Liver (tissue), 9 donors: ENCODE results near the gene CCSAP. TPM values are rescaled to one million over a fixed set of nuclear protein-coding genes. Genes with fewer than 3 reads are reported as not detected.

ENCODE experiments used
- DNase-seq: peaks from one replicate; pipeline ENCODE4 v3.0.0-alpha.2; 2017; ENCODE audit warnings: low spot score
- H3K27ac ChIP-seq, 2 donors: one replicate each; pipeline ENCODE4 v1.7.0; 2013; ENCODE audit warnings: inconsistent platforms in 2 of 2, low read length in 2 of 2, control low read depth in 1 of 2, low read depth in 1 of 2, mild to moderate bottlenecking in 1 of 2
- H3K27me3 ChIP-seq, 4 donors: one replicate each; pipeline versions ENCODE4 v1.6.1 to v1.7.0; 2013; ENCODE audit warnings: low read length in 3 of 4, inconsistent platforms in 1 of 4, mild to moderate bottlenecking in 1 of 4, moderate library complexity in 1 of 4; ENCODE audit not compliant: control insufficient read depth in 4 of 4, insufficient read depth in 4 of 4
- H3K36me3 ChIP-seq, 4 donors: one replicate each; pipeline versions ENCODE4 v1.6.1 to v1.7.0; 2013; ENCODE audit warnings: low read length in 3 of 4, mild to moderate bottlenecking in 3 of 4, low read depth in 1 of 4, moderate library complexity in 1 of 4; ENCODE audit not compliant: control insufficient read depth in 4 of 4, insufficient read depth in 3 of 4
- H3K4me1 ChIP-seq, 4 donors: one replicate each; pipeline versions ENCODE4 v1.6.1 to v1.7.0; 2013; ENCODE audit warnings: low read length in 3 of 4, mild to moderate bottlenecking in 3 of 4, moderate library complexity in 1 of 4; ENCODE audit not compliant: control insufficient read depth in 4 of 4, insufficient read depth in 4 of 4
- H3K4me3 ChIP-seq, 3 donors: one replicate each; pipeline versions ENCODE4 v1.6.1 to v1.7.0; 2013; ENCODE audit warnings: low read length in 3 of 3, control low read depth in 1 of 3, low read depth in 1 of 3, mild to moderate bottlenecking in 1 of 3
- H3K9ac ChIP-seq, 2 donors: one replicate each; pipeline ENCODE4 v1.7.0; 2013; ENCODE audit warnings: low read length in 2 of 2, mild to moderate bottlenecking in 2 of 2, moderate library complexity in 2 of 2, control low read depth in 1 of 2, low read depth in 1 of 2
- H3K9me3 ChIP-seq, 4 donors: one replicate each; pipeline versions ENCODE4 v1.6.1 to v1.7.0; 2013; ENCODE audit warnings: low read length in 3 of 4; ENCODE audit not compliant: control insufficient read depth in 4 of 4
- ATF3 ChIP-seq: IDR thresholded peaks from 2 replicates; pipeline ENCODE4 v1.6.1; 2016; ENCODE audit warnings: antibody characterized with exemption
- FOXA1 ChIP-seq: IDR thresholded peaks from 2 replicates; pipeline ENCODE4 v1.6.1; 2016; ENCODE audit warnings: antibody characterized with exemption
- FOXA2 ChIP-seq: IDR thresholded peaks from 2 replicates; pipeline ENCODE4 v1.6.1; 2016; ENCODE audit warnings: antibody characterized with exemption
- GABPA ChIP-seq, 2 donors: IDR thresholded peaks in 1 of 2; conservative IDR thresholded peaks in 1 of 2; 2 replicates each; pipeline ENCODE4 v1.6.1; 2016; ENCODE audit warnings: antibody characterized with exemption in 2 of 2, mild to moderate bottlenecking in 1 of 2, moderate library complexity in 1 of 2
- JUND ChIP-seq, 2 donors: IDR thresholded peaks; 2 replicates each; pipeline ENCODE4 v1.6.1; 2016; ENCODE audit warnings: antibody characterized with exemption in 2 of 2
- YY1 ChIP-seq: IDR thresholded peaks from 2 replicates; pipeline ENCODE4 v1.6.1; 2016; ENCODE audit warnings: antibody characterized with exemption, mild to moderate bottlenecking
- WGBS: extraction: QIAGEN DNeasy Blood & Tissue Kit; methylation state at CpG from one replicate; pipeline ENCODE4 v1.1.7; 2013; 5-methylcytosine and 5-hydroxymethylcytosine counted together
- polyA plus RNA-seq, 2 donors: library from polyadenylated mRNA; stranded (reverse) in 1 of 2; unstranded in 1 of 2; fragments of 200-250 nt in 1 of 2; fragments of >200 nt in 1 of 2; fragmentation: Nextera tagmentation in 1 of 2; extraction: Ambion mirVana in 1 of 2; gene quantifications; one replicate each; pipeline versions ENCODE4 v1.2.1 to v1.2.3, GENCODE V29; 2013 to 2015
- total RNA-seq, 2 donors: library from RNA; depleted of rRNA; stranded (reverse); fragments of >200 nt; gene quantifications; one replicate each; pipeline ENCODE4 v1.2.3, GENCODE V29; 2014
- TF ChIP-seq, protein P1 (sequence below): IDR thresholded peaks from 2 replicates; pipeline ENCODE4 v1.6.1; 2016; ENCODE audit warnings: antibody characterized with exemption, mild to moderate bottlenecking
- TF ChIP-seq, protein P2 (sequence below): IDR thresholded peaks from 2 replicates; pipeline ENCODE4 v1.6.1; 2016; ENCODE audit warnings: antibody characterized with exemption
- TF ChIP-seq, protein P3 (sequence below): fragments of 150-350 bp; IDR thresholded peaks from 2 replicates; pipeline ENCODE4 v1.5.1; 2017; ENCODE audit warnings: improper control_type of control experiment, low read depth, low read length; ENCODE audit not compliant: missing input control
- donor health status: healthy.
- donor health status: healthy.
- donor health status: healthy.
- donor health status: healthy.
- donor health status: healthy.

CCSAP gene
- total and polyA plus RNA-seq, 4 donors = 0.77 to 4.6 (median 1.7) TPM

GRCh38 chr1:229303855-229304254 lies 39.0 kb downstream of the CCSAP start:
- no peak for DNase-seq
- no peak for TF ChIP-seq ATF3
- no peak for TF ChIP-seq GABPA (IDR thresholded peaks at IDR 0.05 in 1 of 2, conservative IDR thresholded peaks at IDR 0.05 in 1 of 2)
- no peak for TF ChIP-seq FOXA1
- TF ChIP-seq YY1 = no peak
- TF ChIP-seq, protein P1, sequence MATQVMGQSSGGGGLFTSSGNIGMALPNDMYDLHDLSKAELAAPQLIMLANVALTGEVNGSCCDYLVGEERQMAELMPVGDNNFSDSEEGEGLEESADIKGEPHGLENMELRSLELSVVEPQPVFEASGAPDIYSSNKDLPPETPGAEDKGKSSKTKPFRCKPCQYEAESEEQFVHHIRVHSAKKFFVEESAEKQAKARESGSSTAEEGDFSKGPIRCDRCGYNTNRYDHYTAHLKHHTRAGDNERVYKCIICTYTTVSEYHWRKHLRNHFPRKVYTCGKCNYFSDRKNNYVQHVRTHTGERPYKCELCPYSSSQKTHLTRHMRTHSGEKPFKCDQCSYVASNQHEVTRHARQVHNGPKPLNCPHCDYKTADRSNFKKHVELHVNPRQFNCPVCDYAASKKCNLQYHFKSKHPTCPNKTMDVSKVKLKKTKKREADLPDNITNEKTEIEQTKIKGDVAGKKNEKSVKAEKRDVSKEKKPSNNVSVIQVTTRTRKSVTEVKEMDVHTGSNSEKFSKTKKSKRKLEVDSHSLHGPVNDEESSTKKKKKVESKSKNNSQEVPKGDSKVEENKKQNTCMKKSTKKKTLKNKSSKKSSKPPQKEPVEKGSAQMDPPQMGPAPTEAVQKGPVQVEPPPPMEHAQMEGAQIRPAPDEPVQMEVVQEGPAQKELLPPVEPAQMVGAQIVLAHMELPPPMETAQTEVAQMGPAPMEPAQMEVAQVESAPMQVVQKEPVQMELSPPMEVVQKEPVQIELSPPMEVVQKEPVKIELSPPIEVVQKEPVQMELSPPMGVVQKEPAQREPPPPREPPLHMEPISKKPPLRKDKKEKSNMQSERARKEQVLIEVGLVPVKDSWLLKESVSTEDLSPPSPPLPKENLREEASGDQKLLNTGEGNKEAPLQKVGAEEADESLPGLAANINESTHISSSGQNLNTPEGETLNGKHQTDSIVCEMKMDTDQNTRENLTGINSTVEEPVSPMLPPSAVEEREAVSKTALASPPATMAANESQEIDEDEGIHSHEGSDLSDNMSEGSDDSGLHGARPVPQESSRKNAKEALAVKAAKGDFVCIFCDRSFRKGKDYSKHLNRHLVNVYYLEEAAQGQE = no peak
- TF ChIP-seq FOXA2 = no peak
- Histone ChIP-seq H3K4me3 (no peak overlapping the region), H3K27me3 (no peaks in the 10 kb centered on the region), H3K9me3 (no peaks in the 10 kb centered on the region), H3K4me1 (peaks cover 4 to 23% (median 14%) of the 10 kb centered on the region in 4 donors), H3K36me3 (peaks cover 6 to 45% (median 34%) of the 10 kb centered on the region in 4 donors), H3K27ac (no peak overlapping the region), H3K9ac (no peak overlapping the region)
- WGBS = 96% methylated on average over 4 of the region's 4 CpGs

DNA sequence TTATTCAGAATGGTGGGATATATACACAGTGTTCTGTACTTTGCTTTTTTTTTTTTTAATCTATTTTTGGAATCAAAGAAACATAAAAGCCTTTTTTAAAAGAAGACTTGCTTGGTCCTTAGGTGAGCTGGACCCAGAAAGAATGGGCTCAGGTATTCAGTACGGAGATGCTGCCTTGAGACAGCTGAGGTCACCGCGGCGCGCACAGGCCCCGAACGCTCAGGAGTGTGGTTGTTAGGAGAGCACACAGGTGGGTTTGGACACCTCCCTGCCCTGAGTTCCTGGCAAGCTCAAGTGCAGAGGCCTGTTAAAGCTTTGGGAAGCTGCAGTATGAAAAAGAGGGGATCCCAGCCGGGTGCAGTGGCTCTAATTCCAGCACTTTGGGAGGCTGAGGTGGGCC lies 40.1 kb downstream of the CCSAP start:
- TF ChIP-seq FOXA1 (no peak), JUND (IDR thresholded peaks at IDR 0.05) (no peak)
- TF ChIP-seq, protein P2, sequence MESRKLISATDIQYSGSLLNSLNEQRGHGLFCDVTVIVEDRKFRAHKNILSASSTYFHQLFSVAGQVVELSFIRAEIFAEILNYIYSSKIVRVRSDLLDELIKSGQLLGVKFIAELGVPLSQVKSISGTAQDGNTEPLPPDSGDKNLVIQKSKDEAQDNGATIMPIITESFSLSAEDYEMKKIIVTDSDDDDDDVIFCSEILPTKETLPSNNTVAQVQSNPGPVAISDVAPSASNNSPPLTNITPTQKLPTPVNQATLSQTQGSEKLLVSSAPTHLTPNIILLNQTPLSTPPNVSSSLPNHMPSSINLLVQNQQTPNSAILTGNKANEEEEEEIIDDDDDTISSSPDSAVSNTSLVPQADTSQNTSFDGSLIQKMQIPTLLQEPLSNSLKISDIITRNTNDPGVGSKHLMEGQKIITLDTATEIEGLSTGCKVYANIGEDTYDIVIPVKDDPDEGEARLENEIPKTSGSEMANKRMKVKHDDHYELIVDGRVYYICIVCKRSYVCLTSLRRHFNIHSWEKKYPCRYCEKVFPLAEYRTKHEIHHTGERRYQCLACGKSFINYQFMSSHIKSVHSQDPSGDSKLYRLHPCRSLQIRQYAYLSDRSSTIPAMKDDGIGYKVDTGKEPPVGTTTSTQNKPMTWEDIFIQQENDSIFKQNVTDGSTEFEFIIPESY = no peak
- TF ChIP-seq, protein P3, sequence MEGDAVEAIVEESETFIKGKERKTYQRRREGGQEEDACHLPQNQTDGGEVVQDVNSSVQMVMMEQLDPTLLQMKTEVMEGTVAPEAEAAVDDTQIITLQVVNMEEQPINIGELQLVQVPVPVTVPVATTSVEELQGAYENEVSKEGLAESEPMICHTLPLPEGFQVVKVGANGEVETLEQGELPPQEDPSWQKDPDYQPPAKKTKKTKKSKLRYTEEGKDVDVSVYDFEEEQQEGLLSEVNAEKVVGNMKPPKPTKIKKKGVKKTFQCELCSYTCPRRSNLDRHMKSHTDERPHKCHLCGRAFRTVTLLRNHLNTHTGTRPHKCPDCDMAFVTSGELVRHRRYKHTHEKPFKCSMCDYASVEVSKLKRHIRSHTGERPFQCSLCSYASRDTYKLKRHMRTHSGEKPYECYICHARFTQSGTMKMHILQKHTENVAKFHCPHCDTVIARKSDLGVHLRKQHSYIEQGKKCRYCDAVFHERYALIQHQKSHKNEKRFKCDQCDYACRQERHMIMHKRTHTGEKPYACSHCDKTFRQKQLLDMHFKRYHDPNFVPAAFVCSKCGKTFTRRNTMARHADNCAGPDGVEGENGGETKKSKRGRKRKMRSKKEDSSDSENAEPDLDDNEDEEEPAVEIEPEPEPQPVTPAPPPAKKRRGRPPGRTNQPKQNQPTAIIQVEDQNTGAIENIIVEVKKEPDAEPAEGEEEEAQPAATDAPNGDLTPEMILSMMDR = no peak
- H3K27me3 ChIP-seq = no peaks in the 10 kb centered on the region
- no peak overlapping the region for H3K27ac ChIP-seq
- H3K9me3 ChIP-seq = no peaks in the 10 kb centered on the region
- H3K9ac ChIP-seq = no peak overlapping the region
- H3K4me3 ChIP-seq = no peak overlapping the region
- peaks cover 6 to 38% (median 33%) of the 10 kb centered on the region in 4 donors for H3K36me3 ChIP-seq
- WGBS = 98% methylated on average over 8 of the region's 8 CpGs
- DNase-seq = no peak
- H3K4me1 ChIP-seq = peaks cover 0 to 20% (median 17%) of the 10 kb centered on the region in 4 donors
